Adrenal gland (tissue), 12 donors: Measurements from ENCODE around the gene NAA38. TPM values are rescaled to one million over a fixed set of nuclear protein-coding genes. Genes with fewer than 3 reads are reported as not detected.

Experiments used
- DNase-seq, 7 donors: peaks; one replicate each; pipeline ENCODE4 v3.0.0-alpha.2; 2019 to 2020
- H3K27ac ChIP-seq, 5 donors: fragments of 200-600 bp; sonication (generic) in 4 of 5; 1 replicate in 3 of 5; 2 replicates in 2 of 5; pipeline versions ENCODE4 v1.5.1 to v1.8.0; 2016 to 2020; ENCODE audit warnings: mild to moderate bottlenecking in 1 of 5
- H3K27me3 ChIP-seq: fragments of 200-600 bp; 2 replicates; pipeline ENCODE4 v1.8.0; 2021
- H3K36me3 ChIP-seq, 2 donors: fragments of 200-600 bp; replicated peaks in 1 of 2; 1 replicate in 1 of 2; 2 replicates in 1 of 2; pipeline versions ENCODE4 v1.5.1 to v1.8.0; 2018 to 2022
- H3K4me1 ChIP-seq, 2 donors: fragments of 200-600 bp; replicated peaks in 1 of 2; 1 replicate in 1 of 2; 2 replicates in 1 of 2; pipeline versions ENCODE4 v1.5.1 to v1.8.0; 2018 to 2021
- H3K4me3 ChIP-seq, 4 donors: fragments of 200-600 bp; sonication (generic) in 3 of 4; one replicate each; pipeline ENCODE4 v1.5.1; 2016 to 2018
- H3K9me3 ChIP-seq, 3 donors: fragments of 200-600 bp; sonication (generic) in 1 of 3; replicated peaks in 1 of 3; 1 replicate in 2 of 3; 2 replicates in 1 of 3; pipeline versions ENCODE4 v1.5.1 to v1.8.0; 2016 to 2021
- CTCF ChIP-seq, 6 experiments: fragments of 450-650 bp in 4 of 6; fragments of 200-600 bp in 2 of 6; sonication (generic) in 1 of 6; IDR thresholded peaks; 1 replicate in 5 of 6; 2 replicates in 1 of 6; pipeline versions ENCODE4 v1.5.1 to v1.8.0; 2016 to 2021; ENCODE audit warnings: antibody characterized with exemption in 6 of 6, mild to moderate bottlenecking in 2 of 6, moderate library complexity in 1 of 6
- POLR2A ChIP-seq, 2 donors: fragments of 450-650 bp; IDR thresholded peaks; one replicate each; pipeline ENCODE4 v1.6.1; 2017; ENCODE audit warnings: antibody characterized with exemption in 2 of 2, mild to moderate bottlenecking in 2 of 2, moderate library complexity in 1 of 2
- WGBS, 4 donors: extraction: QIAGEN DNeasy Blood & Tissue Kit in 2 of 4; methylation state at CpG; one replicate each; pipeline versions ENCODE4 v1.1.5 to v1.1.7; 2013 to 2017; 5-methylcytosine and 5-hydroxymethylcytosine counted together
- intact Hi-C, 2 donors: fragments of 100-400 bp; cut with DNase I; formaldehyde crosslinking; loops; one replicate each; pipeline versions ENCODE4 v1.14.1 to v1.15.0; 2022 to 2023
- polyA plus RNA-seq, 3 donors: library from polyadenylated mRNA; stranded (reverse); fragments of 200-250 nt in 2 of 3; fragments of 350-450 nt in 1 of 3; fragmentation: Illumina TruSeq in 1 of 3; extraction: RNeasy Lipid Tissue Mini Kit (QIAGEN cat#74804) in 1 of 3; gene quantifications; one replicate each; pipeline ENCODE4 v1.2.3, GENCODE V29; 2013 to 2014
- total RNA-seq, 9 donors: library from RNA; depleted of rRNA in 4 of 9; stranded (reverse); fragments of >200 nt in 4 of 9; fragments of 120-200 nt in 1 of 9; fragmentation: NEBNext Ultra II Directional in 1 of 9; extraction: Animal tissue kit (Norgen Biotek cat#: 25700) in 1 of 9; gene quantifications; one replicate each; pipeline versions ENCODE4 v1.1.0 to v1.2.4, GENCODE V29; 2013 to 2023
- donor health status: healthy with polysubstance abuse.
- donor health status: Bipolar disorder and iron deficiency.
- donor health status: DM: yes; HTN: yes; CAD: no.
- donor health status: DM: no; HTN: no; CAD: no.
- donor health status: DM: no; HTN: no; CAD: no.
- donor health status: DM: yes; HTN: yes; CAD: no.

NAA38 gene
- total and polyA plus RNA-seq, 12 donors = 34.5 to 424 (median 128) TPM

- H3K9me3 ChIP-seq = no peaks in the 10 kb centered on the region
- no peak for TF ChIP-seq CTCF (IDR thresholded peaks at IDR 0.05)
- no peak for TF ChIP-seq POLR2A (IDR thresholded peaks at IDR 0.05)
- H3K4me1 ChIP-seq = peaks cover 28 to 52% of the 10 kb centered on the region in 2 donors
- intact Hi-C loops = loop anchor here in 1 of 2 donors (5.0 kb wide), 1 partner anchor 133 kb away; no protein-coding TSS in a partner anchor
- H3K36me3 ChIP-seq = peaks cover 0 to 44% of the 10 kb centered on the region in 2 donors
- WGBS, 4 donors = 73 to 76% (median 74%) methylated on average over 31 of the region's 31 CpGs
- H3K27ac ChIP-seq = peak overlapping the region in 1 of 5 donors; percentile 88
- H3K27me3 ChIP-seq = no peaks in the 10 kb centered on the region
- peak in 5 of 7 donors; percentile 16 to 59 (median 39) for DNase-seq
- no peak overlapping the region for H3K4me3 ChIP-seq
Observed at GRCh38 chr17:7854078-7854777, 3.1 kb downstream of the NAA38 start.

GRCh38 chr17:7853691-7854038 lies 3.7 kb downstream of the NAA38 start:
- peaks cover 23 to 47% of the 10 kb centered on the region in 2 donors for H3K4me1 ChIP-seq
- peak in 5 of 7 donors; percentile 16 to 61 (median 37) for DNase-seq
- H3K9me3 ChIP-seq = no peaks in the 10 kb centered on the region
- H3K27ac ChIP-seq = no peak overlapping the region
- intact Hi-C loops = loop anchor here in 1 of 2 donors (2.0 to 5.0 kb wide), 2 partner anchors 31 to 134 kb away; no protein-coding TSS in a partner anchor
- no peaks in the 10 kb centered on the region for H3K27me3 ChIP-seq
- TF ChIP-seq POLR2A (IDR thresholded peaks at IDR 0.05) = no peak
- TF ChIP-seq CTCF (IDR thresholded peaks at IDR 0.05) = no peak
- 76 to 85% (median 82%) methylated on average over 21 of the region's 21 CpGs for WGBS, 4 donors
- peaks cover 0 to 50% of the 10 kb centered on the region in 2 donors for H3K36me3 ChIP-seq
- no peak overlapping the region for H3K4me3 ChIP-seq

GRCh38 chr17:7852919-7853690 lies 4.3 kb downstream of the NAA38 start:
- Histone ChIP-seq H3K36me3 (peaks cover 0 to 53% of the 10 kb centered on the region in 2 donors), H3K4me1 (peaks cover 19 to 41% of the 10 kb centered on the region in 2 donors), H3K4me3 (no peak overlapping the region), H3K9me3 (no peaks in the 10 kb centered on the region), H3K27ac (no peak overlapping the region), H3K27me3 (no peaks in the 10 kb centered on the region)
- WGBS, 4 donors = 74 to 85% (median 78%) methylated on average over 17 to 51 of the region's 51 CpGs
- peak in 4 of 7 donors; percentile 32 to 65 (median 40) for DNase-seq
- TF ChIP-seq CTCF (IDR thresholded peaks at IDR 0.05) (peak in 1 of 6 experiments; percentile 5), POLR2A (IDR thresholded peaks at IDR 0.05) (no peak)
- intact Hi-C loops = loop anchor here in 1 of 2 donors (2.0 to 5.0 kb wide), 2 partner anchors 30 to 134 kb away; no protein-coding TSS in a partner anchor

GRCh38 chr17:7852262-7852670 lies 5.1 kb downstream of the NAA38 start:
- intact Hi-C loops = loop anchor here in 1 of 2 donors (2.0 to 5.0 kb wide), 2 partner anchors 29 to 135 kb away; no protein-coding TSS in a partner anchor
- 63 to 75% (median 65%) methylated on average over 11 to 20 of the region's 20 CpGs for WGBS, 4 donors
- Histone ChIP-seq H3K27me3 (no peaks in the 10 kb centered on the region), H3K4me3 (no peak overlapping the region), H3K4me1 (peaks cover 19 to 41% of the 10 kb centered on the region in 2 donors), H3K27ac (peak overlapping the region in 1 of 5 donors; percentile 25), H3K36me3 (peaks cover 0 to 61% of the 10 kb centered on the region in 2 donors), H3K9me3 (no peaks in the 10 kb centered on the region)
- TF ChIP-seq POLR2A (IDR thresholded peaks at IDR 0.05) = no peak
- TF ChIP-seq CTCF (IDR thresholded peaks at IDR 0.05) = no peak
- peak in 5 of 7 donors; percentile 29 to 72 (median 37) for DNase-seq
